ENCODE results near the gene RAPGEF1. TPM values are rescaled to one million over a fixed set of nuclear protein-coding genes. Genes with fewer than 3 reads are reported as not detected.

RAPGEF1 gene
- total and polyA plus RNA-seq, 2 experiments from 2014 or later = 9.9 to 82.8 TPM

GRCh38 chr9:131658377-131659129, 81.3 kb downstream of the RAPGEF1 start:
- no peaks in the 10 kb centered on the region for H4K20me1 ChIP-seq (replicated peaks; ENCODE audit: insufficient read depth)
- DNase-seq (ENCODE audit: low spot score) (no peak), ATAC-seq (no peak)
- no peaks in the 10 kb centered on the region for H3K9me2 ChIP-seq (ENCODE audit: insufficient read depth)
- no peak overlapping the region for H3K4me3 Mint-ChIP-seq
- H3K36me3 ChIP-seq (ENCODE audit: insufficient read depth) = no peaks in the 10 kb centered on the region
- peaks cover 62% of the 10 kb centered on the region for H3K4me1 Mint-ChIP-seq
- H3K9me3 Mint-ChIP-seq = no peaks in the 10 kb centered on the region
- no peak overlapping the region for H2AFZ ChIP-seq
- H3K27me3 Mint-ChIP-seq (ENCODE audit: insufficient read depth, low read depth, poor library complexity) = peaks cover 6% of the 10 kb centered on the region
- H3K4me2 ChIP-seq = 0 out of 2 replicates have a peak overlapping the region, but pooled peaks have one; percentile 15
- no peak overlapping the region for H3K4me3 ChIP-seq
- H3F3A ChIP-seq (replicated peaks; ENCODE audit: low read depth) = peaks cover 20% of the 10 kb centered on the region
- no peak for TF ChIP-seq STAT1 (IDR thresholded peaks at IDR 0.05; ENCODE audit: unreplicated experiment)
- TF ChIP-seq ZNF331 (CRISPR knock-in tag; IDR thresholded peaks at IDR 0.05; ENCODE audit: low read depth) = no peak
- TF ChIP-seq NANOG (IDR thresholded peaks at IDR 0.05; ENCODE audit: borderline replicate concordance) = no peak
- peaks cover 68% of the 10 kb centered on the region for H3K79me2 ChIP-seq (replicated peaks; ENCODE audit: insufficient read depth)
- H3K4me1 ChIP-seq (ENCODE audit: insufficient read depth) = peaks cover 46% of the 10 kb centered on the region
- peak overlapping the region; percentile 89 for H3K27ac ChIP-seq (ENCODE audit: low read depth)
- H3K36me3 Mint-ChIP-seq (ENCODE audit: low read depth) = peaks cover 9% of the 10 kb centered on the region; the same call in 2 of the 3 replicates
- H3K27ac Mint-ChIP-seq = no peak overlapping the region; the same call in 1 of the 2 replicates
- no peaks in the 10 kb centered on the region for H3K27me3 ChIP-seq (ENCODE audit: insufficient read depth)

GRCh38 chr9:131657940-131658339, 81.9 kb downstream of the RAPGEF1 start:
- H3K9me3 Mint-ChIP-seq = no peaks in the 10 kb centered on the region
- H3K27ac Mint-ChIP-seq = no peak overlapping the region
- peaks cover 3% of the 10 kb centered on the region; the same call in 2 of the 3 replicates for H3K36me3 Mint-ChIP-seq (ENCODE audit: low read depth)
- H3K4me3 ChIP-seq = no peak overlapping the region
- no peak overlapping the region for H3K27ac ChIP-seq (ENCODE audit: low read depth)
- H4K20me1 ChIP-seq (replicated peaks; ENCODE audit: insufficient read depth) = no peaks in the 10 kb centered on the region
- peaks cover 47% of the 10 kb centered on the region for H3K4me1 ChIP-seq (ENCODE audit: insufficient read depth)
- no peaks in the 10 kb centered on the region for H3K9me2 ChIP-seq (ENCODE audit: insufficient read depth)
- no peaks in the 10 kb centered on the region for H3K36me3 ChIP-seq (ENCODE audit: insufficient read depth)
- peaks cover 63% of the 10 kb centered on the region for H3K4me1 Mint-ChIP-seq
- H3K4me2 ChIP-seq = no peak overlapping the region
- no peaks in the 10 kb centered on the region for H3K27me3 ChIP-seq (ENCODE audit: insufficient read depth)
- H3K27me3 Mint-ChIP-seq (ENCODE audit: insufficient read depth, low read depth, poor library complexity) = peaks cover 6% of the 10 kb centered on the region
- H3F3A ChIP-seq (replicated peaks; ENCODE audit: low read depth) = peaks cover 20% of the 10 kb centered on the region
- no peak for ATAC-seq
- H3K79me2 ChIP-seq (replicated peaks; ENCODE audit: insufficient read depth) = peaks cover 69% of the 10 kb centered on the region
- H2AFZ ChIP-seq = no peak overlapping the region
- DNase-seq (ENCODE audit: low spot score) = no peak
- TF ChIP-seq ETS1 (IDR thresholded peaks at IDR 0.05) (no peak), ZNF114 (CRISPR knock-in tag; IDR thresholded peaks at IDR 0.05) (no peak), JUNB (IDR thresholded peaks at IDR 0.05; ENCODE audit: unreplicated experiment) (no peak), ZNF462 (CRISPR knock-in tag; IDR thresholded peaks at IDR 0.05) (no peak)
- H3K4me3 Mint-ChIP-seq = no peak overlapping the region
